Measurements from ENCODE around the gene CLCN4.

CLCN4 gene

GRCh38 chrX:10246846-10247245, 90.1 kb downstream of the CLCN4 start:
- DNase-seq = no peak

- DNase-seq = peak; percentile 8
Measured at GRCh38 chrX:10254739-10255138, 98.0 kb downstream of the CLCN4 start.

GRCh38 chrX:10259716-10260115, 102.9 kb downstream of the CLCN4 start:
- DNase-seq = no peak

GRCh38 chrX:10265775-10266174, 109.0 kb downstream of the CLCN4 start:
- no peak for DNase-seq

GRCh38 chrX:10278716-10279115, 121.9 kb downstream of the CLCN4 start:
- DNase-seq = no peak

- DNase-seq = no peak
Measured at GRCh38 chrX:10280071-10280470, 123.3 kb downstream of the CLCN4 start.

- no peak for DNase-seq
Measured at GRCh38 chrX:10282490-10282889, 125.7 kb downstream of the CLCN4 start.

GRCh38 chrX:10286195-10286594, 129.4 kb downstream of the CLCN4 start:
- no peak for DNase-seq
